GM12892 (cell line): Measurements from ENCODE around the gene PPM1H.

Experiments used
- POLR2AphosphoS5 ChIP-seq: IDR thresholded peaks from 2 replicates; pipeline ENCODE4 v1.6.1; 2011; ENCODE audit warnings: low read depth, low read length, control low read depth
- TAF1 ChIP-seq: IDR thresholded peaks from 2 replicates; pipeline ENCODE4 v1.6.1; 2011; ENCODE audit warnings: low read depth, mild to moderate bottlenecking, control low read depth, low read length, borderline replicate concordance

DNA sequence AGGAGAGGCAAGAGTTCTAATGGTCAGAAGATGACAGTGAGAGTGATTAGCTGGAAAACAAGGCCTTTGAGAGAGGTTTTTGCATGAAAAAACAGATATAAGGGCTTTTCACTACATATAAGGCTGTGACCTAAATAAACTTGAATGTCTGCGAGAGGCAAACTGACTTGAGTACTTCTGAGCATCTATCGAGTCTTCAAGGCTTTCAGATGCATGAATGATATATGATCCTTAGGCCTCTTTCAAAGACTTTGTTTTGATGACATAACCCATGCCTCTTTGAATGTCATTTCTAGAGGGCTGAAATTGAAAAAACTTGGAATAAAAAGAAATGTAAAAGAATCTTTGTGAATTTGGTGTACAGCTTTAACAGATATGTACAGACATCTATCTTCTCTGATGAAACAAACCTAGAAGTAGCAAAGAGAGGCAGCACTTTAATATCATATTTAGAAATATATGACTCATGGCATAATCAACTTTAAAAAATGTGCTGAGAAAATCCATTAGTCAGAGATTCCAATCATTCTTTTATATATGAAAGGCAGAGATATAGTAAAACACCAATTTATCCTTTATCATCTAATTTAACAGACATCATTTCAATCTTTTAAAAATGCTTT lies 72.6 kb downstream of the PPM1H start:
- TF ChIP-seq POLR2AphosphoS5 (no peak), TAF1 (no peak)
